MM.1S (cell line): ENCODE measurements around the gene OCIAD2.
A peak's percentile ranks its signal among the peaks of the same experiment; 100 is the strongest.

ENCODE experiments used
- DNase-seq: peaks from one replicate; pipeline ENCODE4 v3.0.0-alpha.2; 2015
- H2AFZ ChIP-seq: fragments of 300-600 bp; sonication (generic); 2 replicates; pipeline ENCODE4 v1.6.0; 2016; ENCODE audit warnings: antibody characterized with exemption, low read length
- H3F3A ChIP-seq: fragments of 300-600 bp; sonication (generic); 2 replicates; pipeline ENCODE4 v1.6.1; 2016; ENCODE audit warnings: mild to moderate bottlenecking, antibody characterized with exemption, low read length, moderate library complexity, mixed read lengths; ENCODE audit not compliant: insufficient read depth
- H3K27ac ChIP-seq: fragments of 300-600 bp; sonication (generic); 2 replicates; pipeline ENCODE4 v1.5.1; 2016; ENCODE audit warnings: mild to moderate bottlenecking, low read length
- H3K27me3 ChIP-seq: fragments of 300-600 bp; sonication (generic); replicated peaks from 2 replicates; pipeline ENCODE4 v1.6.0; 2016; ENCODE audit warnings: low read length; ENCODE audit not compliant: insufficient read depth
- H3K36me3 ChIP-seq: fragments of 300-600 bp; sonication (generic); replicated peaks from 2 replicates; pipeline ENCODE4 v1.6.1; 2016; ENCODE audit warnings: mild to moderate bottlenecking, low read length, mixed read lengths; ENCODE audit not compliant: insufficient read depth
- H3K4me1 ChIP-seq: fragments of 300-600 bp; sonication (generic); 2 replicates; pipeline ENCODE4 v1.6.1; 2016; ENCODE audit warnings: low read length, mixed read lengths
- H3K4me2 ChIP-seq: fragments of 300-600 bp; sonication (generic); 2 replicates; pipeline ENCODE4 v1.6.0; 2016; ENCODE audit warnings: low read depth, low read length
- H3K4me3 ChIP-seq: fragments of 300-600 bp; sonication (generic); 2 replicates; pipeline ENCODE4 v1.5.1; 2016; ENCODE audit warnings: low read length, mixed read lengths
- H3K79me2 ChIP-seq: fragments of 300-600 bp; sonication (generic); 2 replicates; pipeline ENCODE4 v1.6.1; 2016; ENCODE audit warnings: mixed run types, low read length, mixed read lengths
- H3K9ac ChIP-seq: fragments of 300-600 bp; sonication (generic); 2 replicates; pipeline ENCODE4 v1.6.1; 2016; ENCODE audit warnings: low read length, mixed read lengths
- H3K9me2 ChIP-seq: fragments of 300-600 bp; sonication (generic); replicated peaks from 2 replicates; pipeline ENCODE4 v1.6.1; 2016; ENCODE audit warnings: mild to moderate bottlenecking, low read length, mixed read lengths; ENCODE audit not compliant: insufficient read depth
- H3K9me3 ChIP-seq: fragments of 300-600 bp; sonication (generic); replicated peaks from 2 replicates; pipeline ENCODE4 v1.6.1; 2016; ENCODE audit warnings: mild to moderate bottlenecking, low read length, mixed read lengths; ENCODE audit not compliant: insufficient read depth
- H4K20me1 ChIP-seq: fragments of 300-600 bp; sonication (generic); 2 replicates; pipeline ENCODE4 v1.6.1; 2016; ENCODE audit warnings: mild to moderate bottlenecking, low read length, moderate library complexity, mixed read lengths; ENCODE audit not compliant: insufficient read depth
- CTCF ChIP-seq: fragments of 300-600 bp; sonication (generic); IDR thresholded peaks from 2 replicates; pipeline ENCODE4 v1.5.1; 2016; ENCODE audit warnings: antibody characterized with exemption, low read length, mixed read lengths
- EZH2 ChIP-seq: fragments of 300-600 bp; sonication (generic); optimal IDR thresholded peaks from 2 replicates; pipeline ENCODE3; 2017; ENCODE audit warnings: low read depth, mild to moderate bottlenecking, antibody characterized with exemption, low read length, mixed read lengths
- EZH2phosphoT487 ChIP-seq: fragments of 300-600 bp; sonication (generic); IDR thresholded peaks from 2 replicates; pipeline ENCODE4 v1.6.1; 2018; ENCODE audit warnings: antibody characterized with exemption, low read length

OCIAD2 gene

GRCh38 chr4:48944756-48945241, 38.2 kb upstream of the OCIAD2 start:
- Histone ChIP-seq H3K9me2 (no peaks in the 10 kb centered on the region), H3K27ac (no peak overlapping the region), H3K4me3 (no peak overlapping the region), H3F3A (no peaks in the 10 kb centered on the region), H3K4me1 (no peaks in the 10 kb centered on the region), H3K27me3 (no peaks in the 10 kb centered on the region), H3K36me3 (no peaks in the 10 kb centered on the region), H3K4me2 (no peak overlapping the region), H3K79me2 (no peaks in the 10 kb centered on the region), H4K20me1 (no peaks in the 10 kb centered on the region), H2AFZ (no peak overlapping the region), H3K9ac (no peak overlapping the region), H3K9me3 (no peaks in the 10 kb centered on the region)
- TF ChIP-seq CTCF (peak; percentile 61), EZH2phosphoT487 (no peak)
- DNase-seq = peak; percentile 56

GRCh38 chr4:48944252-48944651, 37.7 kb upstream of the OCIAD2 start:
- Histone ChIP-seq H3K4me3 (no peak overlapping the region), H3K9ac (no peak overlapping the region), H3K79me2 (no peaks in the 10 kb centered on the region), H3K27ac (no peak overlapping the region), H2AFZ (no peak overlapping the region), H3K36me3 (no peaks in the 10 kb centered on the region), H3K9me3 (no peaks in the 10 kb centered on the region), H3K27me3 (no peaks in the 10 kb centered on the region), H4K20me1 (no peaks in the 10 kb centered on the region), H3K4me2 (no peak overlapping the region), H3K9me2 (no peaks in the 10 kb centered on the region), H3K4me1 (no peaks in the 10 kb centered on the region), H3F3A (no peaks in the 10 kb centered on the region)
- DNase-seq = no peak
- no peak for TF ChIP-seq EZH2phosphoT487
- no peak for TF ChIP-seq EZH2
- no peak for TF ChIP-seq CTCF

- no peaks in the 10 kb centered on the region for H3K9me3 ChIP-seq
- DNase-seq = no peak
Observed at GRCh38 chr4:48943387-48943786, 36.8 kb upstream of the OCIAD2 start.

More at GRCh38 chr4:48943387-48943786, 36.8 kb upstream of the OCIAD2 start:
- no peaks in the 10 kb centered on the region for H3K36me3 ChIP-seq
- H3K9ac ChIP-seq = no peak overlapping the region
- H3K4me2 ChIP-seq = no peak overlapping the region
- H4K20me1 ChIP-seq = no peaks in the 10 kb centered on the region
- H3K4me1 ChIP-seq = no peaks in the 10 kb centered on the region
- no peaks in the 10 kb centered on the region for H3F3A ChIP-seq
- no peak for TF ChIP-seq CTCF
- TF ChIP-seq EZH2 = no peak
- no peak for TF ChIP-seq EZH2phosphoT487
- H2AFZ ChIP-seq = no peak overlapping the region
- H3K27me3 ChIP-seq = no peaks in the 10 kb centered on the region
- no peaks in the 10 kb centered on the region for H3K79me2 ChIP-seq
- H3K9me2 ChIP-seq = no peaks in the 10 kb centered on the region
- H3K27ac ChIP-seq = no peak overlapping the region
- no peak overlapping the region for H3K4me3 ChIP-seq
